PC-3 (cell line): ENCODE measurements around the gene ZFHX2.

Experiments used
- EZH2 ChIP-seq: fragments of 300-600 bp; sonication (generic); IDR thresholded peaks from one replicate; pipeline ENCODE4 v1.6.1; 2017; ENCODE audit warnings: antibody characterized with exemption, mild to moderate bottlenecking, low read length; ENCODE audit not compliant: unreplicated experiment
- EZH2phosphoT487 ChIP-seq: fragments of 300-600 bp; sonication (generic); IDR thresholded peaks from 2 replicates; pipeline ENCODE4 v1.6.1; 2018; ENCODE audit warnings: mild to moderate bottlenecking, antibody characterized with exemption, low read length, borderline replicate concordance
- TF ChIP-seq, protein P1 (sequence below): fragments of 300-600 bp; sonication (generic); conservative IDR thresholded peaks from 2 replicates; pipeline ENCODE4 v1.5.1; 2017; ENCODE audit warnings: antibody characterized with exemption, low read depth, mild to moderate bottlenecking, low read length

DNA sequence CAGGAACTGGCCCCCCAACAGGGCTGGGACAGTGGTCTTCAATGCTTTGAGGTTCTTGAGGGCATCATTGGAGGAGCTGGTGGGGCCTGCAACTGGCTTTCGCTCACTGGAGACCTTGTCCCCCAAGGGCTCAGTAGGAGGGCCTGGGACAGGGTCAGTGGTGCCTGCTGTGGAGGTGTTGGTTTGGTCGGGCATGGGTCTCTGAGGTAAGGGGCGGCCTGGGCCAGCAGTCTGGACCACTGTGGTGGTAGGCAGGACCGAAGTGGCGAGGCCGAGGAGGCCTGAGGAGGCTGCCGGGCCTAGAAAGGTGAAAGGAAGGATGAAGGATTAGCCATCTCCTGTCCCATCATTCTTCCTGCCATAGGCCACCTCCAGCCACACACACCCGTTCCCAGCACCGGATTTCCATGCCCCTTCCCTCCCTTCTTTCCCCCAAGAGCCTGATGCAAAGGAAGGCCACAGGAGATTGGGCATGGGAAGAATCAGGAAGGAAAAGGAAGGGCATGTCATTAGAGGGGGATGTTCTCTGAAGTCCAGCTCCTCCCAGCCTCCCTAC lies 28.8 kb downstream of the ZFHX2 start:
- TF ChIP-seq, protein P1, sequence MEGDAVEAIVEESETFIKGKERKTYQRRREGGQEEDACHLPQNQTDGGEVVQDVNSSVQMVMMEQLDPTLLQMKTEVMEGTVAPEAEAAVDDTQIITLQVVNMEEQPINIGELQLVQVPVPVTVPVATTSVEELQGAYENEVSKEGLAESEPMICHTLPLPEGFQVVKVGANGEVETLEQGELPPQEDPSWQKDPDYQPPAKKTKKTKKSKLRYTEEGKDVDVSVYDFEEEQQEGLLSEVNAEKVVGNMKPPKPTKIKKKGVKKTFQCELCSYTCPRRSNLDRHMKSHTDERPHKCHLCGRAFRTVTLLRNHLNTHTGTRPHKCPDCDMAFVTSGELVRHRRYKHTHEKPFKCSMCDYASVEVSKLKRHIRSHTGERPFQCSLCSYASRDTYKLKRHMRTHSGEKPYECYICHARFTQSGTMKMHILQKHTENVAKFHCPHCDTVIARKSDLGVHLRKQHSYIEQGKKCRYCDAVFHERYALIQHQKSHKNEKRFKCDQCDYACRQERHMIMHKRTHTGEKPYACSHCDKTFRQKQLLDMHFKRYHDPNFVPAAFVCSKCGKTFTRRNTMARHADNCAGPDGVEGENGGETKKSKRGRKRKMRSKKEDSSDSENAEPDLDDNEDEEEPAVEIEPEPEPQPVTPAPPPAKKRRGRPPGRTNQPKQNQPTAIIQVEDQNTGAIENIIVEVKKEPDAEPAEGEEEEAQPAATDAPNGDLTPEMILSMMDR: no peak
- TF ChIP-seq EZH2phosphoT487 (no peak), EZH2 (no peak)
